Measurements from ENCODE around the gene CDH12.
"Not testable (repeated sequence)": the region's sequence is repeated elsewhere in the genome, so short reads cannot be mapped to it uniquely, and the experiment has no call there.

DNA sequence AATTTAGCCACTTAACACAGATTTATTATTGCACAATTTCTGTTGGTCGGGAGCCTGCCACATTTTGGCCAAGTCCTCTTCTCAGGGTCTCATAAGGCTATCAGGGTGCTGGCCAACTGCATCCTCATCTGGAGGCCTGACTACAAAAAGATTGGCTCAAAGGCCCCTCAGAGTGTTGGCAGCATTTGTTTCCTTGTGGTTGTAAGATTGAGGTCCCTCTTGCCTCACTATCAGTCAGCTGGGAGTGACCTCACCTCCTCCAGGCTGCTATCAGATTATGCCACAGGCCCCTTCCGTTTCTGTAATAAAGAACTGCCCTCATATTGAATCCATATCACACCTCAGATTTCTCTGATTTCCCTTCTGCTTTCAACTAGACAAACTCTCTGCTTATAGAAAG, 698.4 kb downstream of the CDH12 start:
- not testable (repeated sequence) for TF ChIP-seq POLR2A (IDR thresholded peaks at IDR 0.05); CTCF (IDR thresholded peaks at IDR 0.05); POLR2AphosphoS5 (IDR thresholded peaks at IDR 0.05; ENCODE audit: insufficient read depth in 1 of 2, low read depth in 1 of 2)

Data from vagina (tissue), 2 donors.